Endothelial cell of umbilical vein (primary cell): ENCODE data around the gene HIVEP1. TPM values are rescaled to one million over a fixed set of nuclear protein-coding genes. Genes with fewer than 3 reads are reported as not detected.

ENCODE experiments used
- BruUV-seq: library from RNA; stranded (reverse); fragments of 400-500 nt; replicated peaks from 2 replicates; lab custom pipeline; 2021; lab: Mats Ljungman, UMichigan
- CTCF ChIA-PET: fragments of 300-600, 350-600 bp; sonication (Branson Sonifier 250); formaldehyde crosslinking; loops from one replicate; lab custom pipeline; 2021; ENCODE audit warnings: antibody characterized with exemption, inconsistent platforms; lab: Charles Lee
- POLR2A ChIA-PET: fragments of 300-600, 350-600 bp; sonication (Branson Sonifier 250); formaldehyde crosslinking; loops from one replicate; lab custom pipeline; 2021; ENCODE audit warnings: antibody characterized with exemption, inconsistent platforms; lab: Charles Lee
- DNase-seq: peaks from one replicate; pipeline ENCODE4 v3.0.0-alpha.2; 2011; ENCODE audit warnings: low read depth, low spot score
- FAIRE-seq: peaks from 2 replicates; lab custom pipeline; 2011; peaks lifted over from hg19 to GRCh38; lab: Jason Lieb, UNC
- H2AFZ ChIP-seq: 2 replicates; pipeline ENCODE4 v1.6.0; 2012; ENCODE audit warnings: low read depth, low read length, control low read depth, inconsistent platforms
- H3K27ac ChIP-seq: 2 replicates; pipeline ENCODE4 v1.5.1; 2011; ENCODE audit warnings: low read depth, mild to moderate bottlenecking, control low read depth, low read length, moderate library complexity; ENCODE audit not compliant: insufficient read depth
- H3K27me3 ChIP-seq, 2 experiments: 2 replicates each; pipeline versions ENCODE4 v1.6.0 to v1.6.1; 2011; ENCODE audit warnings: low read length in 2 of 2, mixed read lengths in 1 of 2; ENCODE audit not compliant: control insufficient read depth in 2 of 2, insufficient read depth in 2 of 2
- H3K36me3 ChIP-seq, 2 experiments: 2 replicates in 1 of 2; 3 replicates in 1 of 2; pipeline ENCODE4 v1.5.1; 2011; ENCODE audit warnings: low read length in 2 of 2, mild to moderate bottlenecking in 1 of 2, moderate library complexity in 1 of 2; ENCODE audit not compliant: control insufficient read depth in 2 of 2, insufficient read depth in 2 of 2; ENCODE audit errors: extremely low read depth in 1 of 2
- H3K4me1 ChIP-seq: 3 replicates; pipeline ENCODE4 v1.5.1; 2011; ENCODE audit warnings: mild to moderate bottlenecking, low read length; ENCODE audit not compliant: control insufficient read depth, insufficient read depth; ENCODE audit errors: extremely low read depth
- H3K4me2 ChIP-seq: 2 replicates; pipeline ENCODE4 v1.6.1; 2011; ENCODE audit warnings: low read length, control low read depth, mixed read lengths; ENCODE audit not compliant: insufficient read depth
- H3K4me3 ChIP-seq, 3 experiments: fragments of 200-600 bp in 1 of 3; sonication (generic), shearing (Covaris generic) in 1 of 3; replicated peaks in 1 of 3; 2 replicates each; pipeline ENCODE4 v1.5.1; 2011 to 2016; ENCODE audit warnings: control low read depth in 3 of 3, low read length in 3 of 3, mild to moderate bottlenecking in 2 of 3, inconsistent platforms in 1 of 3, low read depth in 1 of 3, moderate library complexity in 1 of 3; ENCODE audit not compliant: insufficient read depth in 1 of 3
- H3K79me2 ChIP-seq: 2 replicates; pipeline ENCODE4 v1.6.0; 2012; ENCODE audit warnings: low read length, inconsistent platforms; ENCODE audit not compliant: control insufficient read depth, insufficient read depth
- H3K9ac ChIP-seq: replicated peaks from 2 replicates; pipeline ENCODE3; 2011; ENCODE audit warnings: low read length, control low read depth; ENCODE audit not compliant: insufficient read depth; ENCODE audit errors: extremely low read depth
- H3K9me1 ChIP-seq: replicated peaks from 3 replicates; pipeline ENCODE4 v1.6.0; 2011; ENCODE audit warnings: mild to moderate bottlenecking, low read length; ENCODE audit not compliant: control insufficient read depth, insufficient read depth; ENCODE audit errors: extremely low read depth
- H3K9me3 ChIP-seq: replicated peaks from 2 replicates; pipeline ENCODE4 v1.5.1; 2012; ENCODE audit warnings: low read length, inconsistent platforms; ENCODE audit not compliant: control insufficient read depth, insufficient read depth
- H4K20me1 ChIP-seq: replicated peaks from 2 replicates; pipeline ENCODE3; 2011; ENCODE audit warnings: mild to moderate bottlenecking, low read length; ENCODE audit not compliant: control insufficient read depth, insufficient read depth; ENCODE audit errors: extremely low read depth
- EZH2 ChIP-seq: IDR thresholded peaks from 2 replicates; pipeline ENCODE4 v1.6.1; 2012; ENCODE audit warnings: borderline replicate concordance, low read depth, mild to moderate bottlenecking, moderate library complexity, low read length, inconsistent platforms; ENCODE audit not compliant: severe bottlenecking
- FOS ChIP-seq: IDR thresholded peaks from 2 replicates; pipeline ENCODE4 v1.6.1; 2011; ENCODE audit warnings: mild to moderate bottlenecking, low read length, moderate library complexity, borderline replicate concordance; ENCODE audit not compliant: insufficient read depth
- GATA2 ChIP-seq: IDR thresholded peaks from 2 replicates; pipeline ENCODE4 v1.7.0; 2011; ENCODE audit warnings: low read depth, mild to moderate bottlenecking, moderate library complexity, mixed read lengths, low read length; ENCODE audit not compliant: insufficient read length, insufficient read depth
- JUN ChIP-seq: IDR thresholded peaks from 2 replicates; pipeline ENCODE4 v1.6.1; 2011; ENCODE audit warnings: borderline replicate concordance, low read depth; ENCODE audit not compliant: insufficient read length, insufficient read depth
- MYC ChIP-seq: IDR thresholded peaks from one replicate; pipeline ENCODE4 v1.6.1; 2011; ENCODE audit warnings: mild to moderate bottlenecking, low read depth, low read length
- POLR2A ChIP-seq: IDR thresholded peaks from 2 replicates; pipeline ENCODE4 v1.6.1; 2012; ENCODE audit warnings: low read depth, mild to moderate bottlenecking, control low read depth, low read length
- POLR2AphosphoS5 ChIP-seq: IDR thresholded peaks from 2 replicates; pipeline ENCODE4 v1.6.1; 2012; ENCODE audit warnings: low read depth, mild to moderate bottlenecking, control low read depth, low read length, moderate library complexity; ENCODE audit not compliant: insufficient read depth
- dilution Hi-C: fragments of 300-500 bp; cut with MboI; formaldehyde crosslinking; loops from one replicate; pipeline ENCODE4 v1.15.0; 2019; ENCODE audit warnings: low sequenced_read_pairs; ENCODE audit not compliant: extremely low pct_ligation_motif_present
- intact Hi-C: fragments of 100-400 bp; cut with micrococcal nuclease; formaldehyde crosslinking; loops from one replicate; pipeline ENCODE4 v1.10.0; 2022
- polyA plus RNA-seq, 4 experiments: library from polyadenylated mRNA; depleted of rRNA in 3 of 4; stranded (reverse) in 3 of 4; unstranded in 1 of 4; fragments of >200 nt; gene quantifications; 2 replicates each; pipeline versions ENCODE4 v1.2.1 to v1.2.3, GENCODE V29; 2011 to 2012; ENCODE audit warnings: missing spikeins in 1 of 4
- total RNA-seq: library from RNA; stranded (reverse); gene quantifications from 2 replicates; pipeline ENCODE4 v1.2.3, GENCODE V29; 2021
- TF ChIP-seq, protein P1 (sequence below): IDR thresholded peaks from 2 replicates; pipeline ENCODE4 v1.6.1; 2011; ENCODE audit not compliant: insufficient read depth, insufficient read length
- TF ChIP-seq, protein P2 (sequence below), 2 donors: IDR thresholded peaks; 1 replicate in 1 of 2; 2 replicates in 1 of 2; pipeline ENCODE4 v1.5.1; 2011; ENCODE audit warnings: low read length in 2 of 2, mild to moderate bottlenecking in 2 of 2, moderate library complexity in 2 of 2, control low read depth in 1 of 2, inconsistent platforms in 1 of 2, low read depth in 1 of 2; ENCODE audit not compliant: insufficient read depth in 1 of 2; ENCODE audit errors: extremely low read depth in 1 of 2

The HIVEP1 gene
- total and polyA plus RNA-seq, 2 donors (not counting 3 experiments of a cell fraction or from before 2014, with no cell fraction given): 33.5 to 49.2 TPM

DNA sequence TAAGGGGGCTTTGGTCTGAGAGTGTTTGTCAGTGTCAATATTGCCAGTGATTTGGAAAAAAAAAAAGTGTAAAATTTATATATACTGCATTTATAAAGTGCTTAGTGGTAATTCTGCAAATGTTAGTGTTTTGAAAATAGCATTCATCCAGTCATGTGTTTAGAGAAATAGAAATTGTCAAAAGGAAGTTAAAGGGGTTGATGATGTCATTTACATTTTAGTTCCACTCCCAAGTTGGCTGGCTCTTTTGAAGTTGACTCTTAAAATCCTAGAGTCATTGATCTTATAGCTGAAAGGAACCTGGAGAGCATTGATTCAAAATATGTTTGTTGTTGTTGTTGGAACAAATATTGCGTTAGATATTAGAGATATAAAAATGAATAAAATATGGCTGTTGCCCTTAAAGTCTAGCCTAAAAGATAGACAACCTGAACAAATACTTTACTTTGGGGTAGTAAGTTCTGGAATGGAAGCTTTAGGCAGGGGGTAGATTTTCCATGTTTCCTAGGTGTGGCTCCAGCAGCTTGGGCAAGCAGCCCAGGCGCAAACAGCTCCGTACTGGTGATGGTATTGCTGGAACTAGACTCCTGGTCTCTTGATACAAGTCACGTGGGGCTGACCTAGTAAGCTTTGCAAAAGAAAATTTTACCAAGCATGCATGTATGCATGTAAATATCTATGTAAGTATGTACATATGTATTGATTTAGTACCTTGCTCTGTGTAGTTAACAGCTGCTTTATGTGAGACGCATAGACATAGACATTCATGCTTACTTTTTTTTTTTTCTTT, 46.3 kb downstream of the HIVEP1 start:
- Histone ChIP-seq H3K79me2 (peaks cover 41% of the 10 kb centered on the region), H3K4me3 (no peak overlapping the region), H3K36me3 (no peaks in the 10 kb centered on the region), H3K9ac (no peak overlapping the region), H3K4me2 (no peak overlapping the region), H3K9me1 (no peaks in the 10 kb centered on the region), H3K9me3 (no peaks in the 10 kb centered on the region), H2AFZ (no peak overlapping the region), H3K27me3 (no peaks in the 10 kb centered on the region), H3K27ac (no peak overlapping the region), H3K4me1 (no peaks in the 10 kb centered on the region), H4K20me1 (peaks cover 9% of the 10 kb centered on the region)
- no peak for DNase-seq
- dilution Hi-C loops: no loop called here
- TF ChIP-seq, protein P1, sequence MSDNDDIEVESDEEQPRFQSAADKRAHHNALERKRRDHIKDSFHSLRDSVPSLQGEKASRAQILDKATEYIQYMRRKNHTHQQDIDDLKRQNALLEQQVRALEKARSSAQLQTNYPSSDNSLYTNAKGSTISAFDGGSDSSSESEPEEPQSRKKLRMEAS: no peak
- TF ChIP-seq GATA2 (no peak), EZH2 (no peak), MYC (no peak), JUN (no peak), POLR2AphosphoS5 (no peak), FOS (no peak), POLR2A (no peak)
- TF ChIP-seq, protein P2, sequence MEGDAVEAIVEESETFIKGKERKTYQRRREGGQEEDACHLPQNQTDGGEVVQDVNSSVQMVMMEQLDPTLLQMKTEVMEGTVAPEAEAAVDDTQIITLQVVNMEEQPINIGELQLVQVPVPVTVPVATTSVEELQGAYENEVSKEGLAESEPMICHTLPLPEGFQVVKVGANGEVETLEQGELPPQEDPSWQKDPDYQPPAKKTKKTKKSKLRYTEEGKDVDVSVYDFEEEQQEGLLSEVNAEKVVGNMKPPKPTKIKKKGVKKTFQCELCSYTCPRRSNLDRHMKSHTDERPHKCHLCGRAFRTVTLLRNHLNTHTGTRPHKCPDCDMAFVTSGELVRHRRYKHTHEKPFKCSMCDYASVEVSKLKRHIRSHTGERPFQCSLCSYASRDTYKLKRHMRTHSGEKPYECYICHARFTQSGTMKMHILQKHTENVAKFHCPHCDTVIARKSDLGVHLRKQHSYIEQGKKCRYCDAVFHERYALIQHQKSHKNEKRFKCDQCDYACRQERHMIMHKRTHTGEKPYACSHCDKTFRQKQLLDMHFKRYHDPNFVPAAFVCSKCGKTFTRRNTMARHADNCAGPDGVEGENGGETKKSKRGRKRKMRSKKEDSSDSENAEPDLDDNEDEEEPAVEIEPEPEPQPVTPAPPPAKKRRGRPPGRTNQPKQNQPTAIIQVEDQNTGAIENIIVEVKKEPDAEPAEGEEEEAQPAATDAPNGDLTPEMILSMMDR (IDR thresholded peaks at IDR 0.05; ENCODE audit: extremely low read depth in 1 of 2, insufficient read depth in 1 of 2, low read depth in 1 of 2, low read length in 2 of 2): no peak
- intact Hi-C loops: no loop called here
- POLR2A ChIA-PET: no interaction called here
- FAIRE-seq: no peak
- CTCF ChIA-PET: no interaction called here
- BruUV-seq: no TSS peak
